Epithelial cell of esophagus (primary cell): Measurements from ENCODE around the gene L3MBTL4.

Source experiments
- DNase-seq: peaks from one replicate; pipeline ENCODE4 v3.0.0; 2010; ENCODE audit warnings: low read depth
- H3K4me3 ChIP-seq: 2 replicates; pipeline ENCODE4 v1.5.1; 2011; ENCODE audit warnings: mild to moderate bottlenecking, low read length, control low read depth
- CTCF ChIP-seq: IDR thresholded peaks from 2 replicates; pipeline ENCODE4 v1.5.1; 2011; ENCODE audit warnings: low read depth, mild to moderate bottlenecking, low read length, control low read depth, inconsistent platforms; ENCODE audit not compliant: insufficient read depth; ENCODE audit errors: missing control alignments

L3MBTL4 gene

GRCh38 chr18:6249170-6249569, 165.5 kb downstream of the L3MBTL4 start:
- TF ChIP-seq CTCF = no peak
- H3K4me3 ChIP-seq = no peak overlapping the region
- DNase-seq = no peak

GRCh38 chr18:6248017-6248416, 166.7 kb downstream of the L3MBTL4 start:
- no peak for DNase-seq
- TF ChIP-seq CTCF = no peak

GRCh38 chr18:6242004-6242403, 172.7 kb downstream of the L3MBTL4 start:
- no peak for DNase-seq
- TF ChIP-seq CTCF = no peak
- H3K4me3 ChIP-seq = no peak overlapping the region

More at GRCh38 chr18:6248017-6248416, 166.7 kb downstream of the L3MBTL4 start:
- H3K4me3 ChIP-seq = no peak overlapping the region

GRCh38 chr18:6239716-6240115, 175.0 kb downstream of the L3MBTL4 start:
- no peak overlapping the region for H3K4me3 ChIP-seq
- no peak for DNase-seq
- no peak for TF ChIP-seq CTCF

GRCh38 chr18:6236258-6236657, 178.5 kb downstream of the L3MBTL4 start:
- H3K4me3 ChIP-seq = no peak overlapping the region

GRCh38 chr18:6222271-6222670, 192.4 kb downstream of the L3MBTL4 start:
- DNase-seq = no peak
- TF ChIP-seq CTCF = no peak
- no peak overlapping the region for H3K4me3 ChIP-seq

More at GRCh38 chr18:6236258-6236657, 178.5 kb downstream of the L3MBTL4 start:
- TF ChIP-seq CTCF = no peak
- no peak for DNase-seq

- DNase-seq = no peak
- no peak for TF ChIP-seq CTCF
- H3K4me3 ChIP-seq = no peak overlapping the region
Measured at GRCh38 chr18:6221602-6222014, 193.1 kb downstream of the L3MBTL4 start.
